Prostate gland (tissue), 2 donors: Measurements from ENCODE around the gene EXOSC7. TPM values are rescaled to one million over a fixed set of nuclear protein-coding genes. Genes with fewer than 3 reads are reported as not detected.
"Not testable (repeated sequence)": the region's sequence is repeated elsewhere in the genome, so short reads cannot be mapped to it uniquely, and the experiment has no call there.

Source experiments
- DNase-seq: peaks from one replicate; pipeline ENCODE4 v3.0.0-alpha.2; 2019; ENCODE audit warnings: low spot score
- H3K27ac ChIP-seq, 2 donors: fragments of 200-600 bp; sonication (generic); 2 replicates each; pipeline ENCODE4 v1.5.1; 2017 to 2019
- H3K27me3 ChIP-seq: fragments of 200-600 bp; sonication (generic); replicated peaks from 2 replicates; pipeline ENCODE4 v1.5.1; 2019; ENCODE audit not compliant: insufficient read depth
- H3K36me3 ChIP-seq, 2 donors: fragments of 200-600 bp; sonication (generic); 1 replicate in 1 of 2; 2 replicates in 1 of 2; pipeline versions ENCODE4 v1.5.1 to v1.8.1; 2017 to 2019
- H3K4me1 ChIP-seq: fragments of 200-600 bp; sonication (generic); replicated peaks from 2 replicates; pipeline ENCODE4 v1.5.1; 2019
- H3K4me3 ChIP-seq, 2 donors: fragments of 200-600 bp; sonication (generic); 2 replicates each; pipeline ENCODE4 v1.5.1; 2017 to 2019
- H3K9me3 ChIP-seq: fragments of 200-600 bp; sonication (generic); 2 replicates; pipeline ENCODE4 v1.5.1; 2017
- CTCF ChIP-seq, 4 experiments: fragments of 200-600 bp in 2 of 4; fragments of 450-650 bp in 2 of 4; sonication (generic) in 2 of 4; IDR thresholded peaks; 1 replicate in 3 of 4; 2 replicates in 1 of 4; pipeline ENCODE4 v1.5.1; 2016 to 2019; ENCODE audit warnings: antibody characterized with exemption in 4 of 4, mild to moderate bottlenecking in 2 of 4, moderate library complexity in 2 of 4
- POLR2A ChIP-seq: fragments of 450-650 bp; IDR thresholded peaks from one replicate; pipeline ENCODE4 v1.6.1; 2016; ENCODE audit warnings: antibody characterized with exemption, mild to moderate bottlenecking
- POLR2AphosphoS5 ChIP-seq: sonication (generic); formaldehyde crosslinking; IDR thresholded peaks from one replicate; pipeline ENCODE4 v1.6.1; 2017; ENCODE audit warnings: antibody characterized with exemption
- WGBS: methylation state at CpG from one replicate; pipeline ENCODE4 v1.1.5; 2018; 5-methylcytosine and 5-hydroxymethylcytosine counted together
- intact Hi-C: fragments of 100-400 bp; cut with DNase I; formaldehyde crosslinking; loops from one replicate; pipeline ENCODE4 v1.14.2; 2022
- total RNA-seq, 2 donors: library from RNA; depleted of rRNA; stranded (reverse); fragments of >200 nt; gene quantifications; one replicate each; pipeline ENCODE4 v1.1.0, GENCODE V29; 2016

Gene EXOSC7
- total RNA-seq, 2 donors from 2014 or later, result 55.2 to 56.2 TPM

GRCh38 chr3:44942202-44942921 lies 33.7 kb upstream of the EXOSC7 start:
- 95% methylated on average over 9 of the region's 9 CpGs for WGBS
- H3K36me3 ChIP-seq, result peaks cover 0 to 5% of the 10 kb centered on the region in 2 donors
- H3K4me3 ChIP-seq, result no peak overlapping the region
- H3K27me3 ChIP-seq, result no peaks in the 10 kb centered on the region
- TF ChIP-seq POLR2AphosphoS5 (no peak), CTCF (IDR thresholded peaks at IDR 0.05) (no peak), POLR2A (no peak)
- DNase-seq, result no peak
- no peaks in the 10 kb centered on the region for H3K4me1 ChIP-seq
- no peak overlapping the region for H3K27ac ChIP-seq
- no peaks in the 10 kb centered on the region for H3K9me3 ChIP-seq
- intact Hi-C loops, result no loop called here

GRCh38 chr3:44948239-44948638 lies 27.8 kb upstream of the EXOSC7 start:
- Histone ChIP-seq H3K4me1 (no peaks in the 10 kb centered on the region), H3K9me3 (no peaks in the 10 kb centered on the region), H3K27me3 (no peaks in the 10 kb centered on the region), H3K4me3 (no peak overlapping the region), H3K27ac (no peak overlapping the region), H3K36me3 (no peaks in the 10 kb centered on the region)
- no peak for TF ChIP-seq POLR2AphosphoS5
- no peak for TF ChIP-seq POLR2A
- no peak for TF ChIP-seq CTCF (IDR thresholded peaks at IDR 0.05)
- intact Hi-C loops, result no loop called here
- 100% methylated on average over 3 of the region's 3 CpGs for WGBS
- DNase-seq, result no peak

DNA sequence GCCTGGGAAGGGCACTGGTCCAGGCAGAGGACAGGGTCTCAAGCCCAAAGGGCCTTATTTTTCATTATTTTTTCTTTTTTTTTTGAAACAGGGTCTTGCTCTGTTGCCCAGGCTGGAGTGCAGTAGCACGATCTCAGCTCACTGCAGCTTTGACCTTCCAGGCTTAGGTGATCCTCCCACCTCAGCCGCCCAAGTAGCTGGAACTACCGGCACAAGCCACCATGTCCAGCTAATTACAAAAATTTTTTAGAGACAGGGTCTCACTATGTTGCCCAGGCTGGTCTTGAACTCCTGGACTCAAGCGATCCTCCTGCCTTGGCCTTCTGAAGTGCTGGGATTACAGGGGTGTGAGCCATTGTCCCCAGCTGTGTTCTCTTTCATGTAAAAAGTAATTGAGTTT lies 26.3 kb upstream of the EXOSC7 start:
- H3K27me3 ChIP-seq, DNase-seq, H3K27ac ChIP-seq, H3K36me3 ChIP-seq, H3K4me3 ChIP-seq, intact Hi-C loops, H3K4me1 ChIP-seq, H3K9me3 ChIP-seq: not testable (repeated sequence)
- WGBS, result 99% methylated on average over 4 of the region's 4 CpGs

DNA sequence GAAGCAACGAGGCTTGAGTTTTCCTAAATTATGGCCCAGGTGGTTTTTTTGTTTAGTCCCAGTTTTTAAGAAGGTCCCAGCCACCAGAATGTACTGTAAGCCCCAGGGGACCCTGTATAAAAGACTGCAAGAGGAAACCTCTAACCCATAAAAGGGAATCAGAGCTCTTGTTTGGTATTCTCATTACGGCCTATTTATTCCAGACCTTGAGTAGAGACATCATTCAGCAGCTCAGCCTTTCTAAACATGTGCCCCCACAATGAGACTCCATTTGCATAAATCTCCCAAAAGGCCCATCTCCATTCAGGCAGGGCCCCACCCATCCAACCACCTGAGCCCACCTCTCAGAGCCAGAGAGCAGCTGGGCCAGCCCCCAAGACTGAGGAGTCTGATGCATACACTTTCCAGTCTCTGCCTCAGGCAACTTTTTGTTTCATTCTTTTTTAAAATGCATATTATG lies 25.7 kb upstream of the EXOSC7 start:
- no peak overlapping the region for H3K4me3 ChIP-seq
- TF ChIP-seq POLR2A (no peak), CTCF (IDR thresholded peaks at IDR 0.05) (no peak)
- DNase-seq, result no peak
- H3K36me3 ChIP-seq, result no peaks in the 10 kb centered on the region
- intact Hi-C loops, result no loop called here
- WGBS, result 84% methylated on average over 2 of the region's 2 CpGs
- no peak overlapping the region for H3K27ac ChIP-seq
- no peaks in the 10 kb centered on the region for H3K4me1 ChIP-seq
- no peaks in the 10 kb centered on the region for H3K9me3 ChIP-seq
- H3K27me3 ChIP-seq, result no peaks in the 10 kb centered on the region

- 73% methylated on average over 3 of the region's 3 CpGs for WGBS
- no peaks in the 10 kb centered on the region for H3K36me3 ChIP-seq
- no peak for DNase-seq
- no peak for TF ChIP-seq POLR2AphosphoS5
- no peak for TF ChIP-seq POLR2A
- no peak for TF ChIP-seq CTCF (IDR thresholded peaks at IDR 0.05)
- no peaks in the 10 kb centered on the region for H3K4me1 ChIP-seq
- H3K27me3 ChIP-seq, result no peaks in the 10 kb centered on the region
- no peak overlapping the region for H3K27ac ChIP-seq
- H3K9me3 ChIP-seq, result no peaks in the 10 kb centered on the region
- intact Hi-C loops, result no loop called here
- H3K4me3 ChIP-seq, result no peak overlapping the region
Measured at GRCh38 chr3:44952689-44953088, 23.4 kb upstream of the EXOSC7 start.
